HUDEP-2 (cell line): Measurements from ENCODE around the gene FUT7.

ENCODE experiments used
- DNase-seq, 76 experiments: peaks; one replicate each; lab custom pipeline; 2025; ENCODE audit not compliant: unreplicated experiment in 76 of 76; lab: John Stamatoyannopoulos, UW

Gene FUT7

GRCh38 chr9:136988872-136989271, 43.0 kb downstream of the FUT7 start:
- no peak for DNase-seq

- no peak for DNase-seq
Observed at GRCh38 chr9:136985853-136986252, 46.0 kb downstream of the FUT7 start.

GRCh38 chr9:136985027-136985602, 46.8 kb downstream of the FUT7 start:
- DNase-seq, result no peak

GRCh38 chr9:136984464-136985026, 47.3 kb downstream of the FUT7 start:
- no peak for DNase-seq

GRCh38 chr9:136983656-136984314, 48.1 kb downstream of the FUT7 start:
- no peak for DNase-seq

GRCh38 chr9:136983167-136983566, 48.7 kb downstream of the FUT7 start:
- no peak for DNase-seq

GRCh38 chr9:136982232-136983051, 49.4 kb downstream of the FUT7 start, which contains the start of gene LCNL1:
LCNL1 (plus strand) TSS chr9:136982993; CDS start chr9:136983587, 594 bp downstream.
- DNase-seq, result no peak

GRCh38 chr9:136981588-136982231, 50.2 kb downstream of the FUT7 start:
- DNase-seq, result no peak

- no peak for DNase-seq
Observed at GRCh38 chr9:136980669-136981478, 51.0 kb downstream of the FUT7 start.
